Neural progenitor cell (in vitro differentiated cells): Measurements from ENCODE around the gene RNF224.

Experiments used
- EZH2 ChIP-seq: fragments of 200-600 bp; sonication (generic); IDR thresholded peaks from 2 replicates; pipeline ENCODE4 v1.6.1; 2017; ENCODE audit warnings: antibody characterized with exemption, mild to moderate bottlenecking, moderate library complexity
- TF ChIP-seq, protein P1 (sequence below): fragments of 200-600 bp; sonication (generic); IDR thresholded peaks from 2 replicates; pipeline ENCODE4 v1.5.1; 2017; ENCODE audit warnings: antibody characterized with exemption, mild to moderate bottlenecking

DNA sequence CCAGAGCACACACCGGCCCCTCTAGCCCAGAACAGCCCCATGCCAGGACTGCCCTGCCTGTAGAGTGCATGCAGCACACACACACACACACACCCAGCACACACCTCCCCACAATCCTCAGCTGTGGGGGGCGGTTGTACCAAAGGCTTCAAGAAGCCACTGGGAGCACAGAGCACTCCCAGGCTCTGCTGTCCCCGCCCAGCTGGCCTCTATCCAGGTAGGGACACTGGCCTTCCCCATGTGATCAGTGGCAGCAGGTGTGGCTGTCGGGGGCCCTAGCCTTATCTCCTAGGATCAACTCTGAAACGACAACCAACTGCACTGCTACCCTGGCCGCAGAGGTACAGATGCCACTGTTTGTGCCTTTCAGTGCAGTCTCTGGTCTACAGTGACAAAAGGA lies 40.9 kb upstream of the RNF224 start:
- TF ChIP-seq, protein P1, sequence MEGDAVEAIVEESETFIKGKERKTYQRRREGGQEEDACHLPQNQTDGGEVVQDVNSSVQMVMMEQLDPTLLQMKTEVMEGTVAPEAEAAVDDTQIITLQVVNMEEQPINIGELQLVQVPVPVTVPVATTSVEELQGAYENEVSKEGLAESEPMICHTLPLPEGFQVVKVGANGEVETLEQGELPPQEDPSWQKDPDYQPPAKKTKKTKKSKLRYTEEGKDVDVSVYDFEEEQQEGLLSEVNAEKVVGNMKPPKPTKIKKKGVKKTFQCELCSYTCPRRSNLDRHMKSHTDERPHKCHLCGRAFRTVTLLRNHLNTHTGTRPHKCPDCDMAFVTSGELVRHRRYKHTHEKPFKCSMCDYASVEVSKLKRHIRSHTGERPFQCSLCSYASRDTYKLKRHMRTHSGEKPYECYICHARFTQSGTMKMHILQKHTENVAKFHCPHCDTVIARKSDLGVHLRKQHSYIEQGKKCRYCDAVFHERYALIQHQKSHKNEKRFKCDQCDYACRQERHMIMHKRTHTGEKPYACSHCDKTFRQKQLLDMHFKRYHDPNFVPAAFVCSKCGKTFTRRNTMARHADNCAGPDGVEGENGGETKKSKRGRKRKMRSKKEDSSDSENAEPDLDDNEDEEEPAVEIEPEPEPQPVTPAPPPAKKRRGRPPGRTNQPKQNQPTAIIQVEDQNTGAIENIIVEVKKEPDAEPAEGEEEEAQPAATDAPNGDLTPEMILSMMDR, result no peak
- no peak for TF ChIP-seq EZH2
